ENCODE data around the gene PLEKHM3.
A peak's percentile ranks its signal among the peaks of the same experiment; 100 is the strongest.

Gene PLEKHM3

DNA sequence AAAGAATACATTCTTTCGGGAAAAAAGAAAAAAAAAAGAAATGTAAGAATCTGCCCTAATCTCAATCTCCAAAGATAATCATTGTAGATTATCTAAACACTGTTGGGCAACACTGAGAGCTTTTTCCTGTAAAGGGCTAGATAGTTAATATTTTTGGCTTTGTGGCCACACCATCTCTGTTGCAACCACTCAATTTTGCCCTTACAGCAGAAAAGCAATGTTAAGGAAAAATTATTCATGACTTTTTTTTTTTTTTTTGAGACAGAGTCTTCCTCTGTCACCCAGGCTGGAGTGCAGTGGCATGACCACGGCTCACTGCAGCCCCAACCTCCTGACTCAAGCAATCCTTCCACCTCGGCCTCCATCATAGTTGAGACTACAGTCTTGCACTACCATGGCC, 238.3 kb downstream of the PLEKHM3 start:
- no peak for DNase-seq (ENCODE audit: low spot score)
- TF ChIP-seq, protein P1, sequence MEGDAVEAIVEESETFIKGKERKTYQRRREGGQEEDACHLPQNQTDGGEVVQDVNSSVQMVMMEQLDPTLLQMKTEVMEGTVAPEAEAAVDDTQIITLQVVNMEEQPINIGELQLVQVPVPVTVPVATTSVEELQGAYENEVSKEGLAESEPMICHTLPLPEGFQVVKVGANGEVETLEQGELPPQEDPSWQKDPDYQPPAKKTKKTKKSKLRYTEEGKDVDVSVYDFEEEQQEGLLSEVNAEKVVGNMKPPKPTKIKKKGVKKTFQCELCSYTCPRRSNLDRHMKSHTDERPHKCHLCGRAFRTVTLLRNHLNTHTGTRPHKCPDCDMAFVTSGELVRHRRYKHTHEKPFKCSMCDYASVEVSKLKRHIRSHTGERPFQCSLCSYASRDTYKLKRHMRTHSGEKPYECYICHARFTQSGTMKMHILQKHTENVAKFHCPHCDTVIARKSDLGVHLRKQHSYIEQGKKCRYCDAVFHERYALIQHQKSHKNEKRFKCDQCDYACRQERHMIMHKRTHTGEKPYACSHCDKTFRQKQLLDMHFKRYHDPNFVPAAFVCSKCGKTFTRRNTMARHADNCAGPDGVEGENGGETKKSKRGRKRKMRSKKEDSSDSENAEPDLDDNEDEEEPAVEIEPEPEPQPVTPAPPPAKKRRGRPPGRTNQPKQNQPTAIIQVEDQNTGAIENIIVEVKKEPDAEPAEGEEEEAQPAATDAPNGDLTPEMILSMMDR (IDR thresholded peaks at IDR 0.05) = no peak
- Histone ChIP-seq H3K27ac (no peak overlapping the region), H3K4me3 (no peak overlapping the region)

DNA sequence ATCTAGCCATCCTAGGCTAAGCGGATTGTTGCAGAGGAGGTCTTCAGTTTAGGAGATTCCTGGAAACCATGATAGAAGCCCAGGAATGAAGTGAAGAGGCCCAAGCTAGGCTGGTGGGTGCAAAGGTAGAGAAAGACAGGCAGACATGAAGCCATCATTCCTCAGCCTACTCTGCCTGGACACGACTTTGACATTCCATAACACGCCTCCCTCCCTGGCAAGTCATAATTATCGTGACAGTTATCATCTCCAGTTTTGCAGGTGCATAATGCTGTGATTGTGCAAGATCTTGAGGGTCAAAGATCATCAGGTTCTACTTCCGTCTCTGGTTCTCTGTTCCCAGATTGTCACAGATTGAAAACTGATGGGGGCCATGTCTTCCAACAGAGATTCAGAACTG, 240.4 kb downstream of the PLEKHM3 start:
- DNase-seq (ENCODE audit: low spot score) = no peak
- no peak overlapping the region for H3K27ac ChIP-seq
- no peak overlapping the region for H3K4me3 ChIP-seq
- TF ChIP-seq, protein P1 (IDR thresholded peaks at IDR 0.05) = no peak

DNA sequence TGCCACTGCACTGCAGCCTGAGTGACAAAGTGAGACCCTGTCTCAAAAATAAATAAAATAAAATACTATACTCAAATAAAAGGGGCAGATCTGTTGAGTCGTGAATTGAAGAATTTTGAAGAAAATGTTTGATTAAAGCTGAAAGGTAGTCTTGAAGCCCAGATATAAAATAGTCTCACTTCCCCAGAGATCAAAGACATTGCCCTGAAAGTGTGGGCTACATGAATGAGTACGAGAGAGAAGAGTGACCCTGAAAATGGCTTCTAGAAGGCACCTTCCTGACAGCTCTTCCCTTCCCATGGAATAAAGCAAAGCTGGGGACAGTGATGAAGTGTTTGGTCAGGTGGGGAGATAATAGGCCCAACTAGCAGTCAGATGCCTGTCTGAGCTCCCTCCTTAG, 241.8 kb downstream of the PLEKHM3 start:
- H3K4me3 ChIP-seq = no peak overlapping the region
- H3K27ac ChIP-seq = no peak overlapping the region
- DNase-seq (ENCODE audit: low spot score) = no peak
- TF ChIP-seq, protein P1 (IDR thresholded peaks at IDR 0.05) = no peak

DNA sequence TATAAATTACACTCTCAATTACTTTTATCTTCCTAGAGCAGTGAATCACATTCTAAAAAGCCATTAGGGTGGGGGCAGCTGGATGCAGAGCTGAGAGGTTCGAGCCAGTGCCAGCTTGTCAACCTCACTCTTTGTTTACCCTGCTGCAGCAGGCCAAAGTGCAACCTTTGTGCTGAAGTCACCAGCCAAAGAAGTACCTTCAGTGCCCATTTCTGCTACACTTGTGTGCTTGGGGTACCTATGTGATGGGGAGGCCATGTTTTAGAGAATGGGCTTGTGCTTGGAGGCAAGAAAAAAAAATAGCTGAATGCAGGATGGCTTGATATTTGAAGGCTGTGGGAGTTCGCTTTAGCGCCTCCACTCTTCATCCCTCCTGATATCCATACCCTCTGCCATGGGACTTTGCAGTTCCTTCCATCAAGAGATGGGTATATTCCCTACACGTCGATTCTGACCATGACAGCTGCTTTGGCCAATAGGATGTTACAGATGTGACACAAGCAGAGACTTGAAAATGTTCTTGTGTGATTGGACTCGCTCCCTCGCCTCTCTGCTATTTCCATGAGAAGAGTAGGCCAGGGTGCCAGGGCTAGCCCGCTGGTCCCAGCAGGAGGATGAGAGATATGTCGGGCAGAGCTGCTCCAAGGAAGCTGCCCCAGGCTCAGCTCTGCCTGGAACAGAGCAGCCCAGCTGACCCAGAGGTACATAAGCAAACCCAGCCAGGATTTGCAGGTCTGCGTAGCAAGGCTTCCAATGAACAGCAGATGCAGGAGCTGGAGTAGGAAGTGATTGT, 242.9 kb downstream of the PLEKHM3 start:
- TF ChIP-seq, protein P1 (IDR thresholded peaks at IDR 0.05) = no peak
- H3K27ac ChIP-seq = no peak overlapping the region
- no peak overlapping the region for H3K4me3 ChIP-seq
- no peak for DNase-seq (ENCODE audit: low spot score)

DNA sequence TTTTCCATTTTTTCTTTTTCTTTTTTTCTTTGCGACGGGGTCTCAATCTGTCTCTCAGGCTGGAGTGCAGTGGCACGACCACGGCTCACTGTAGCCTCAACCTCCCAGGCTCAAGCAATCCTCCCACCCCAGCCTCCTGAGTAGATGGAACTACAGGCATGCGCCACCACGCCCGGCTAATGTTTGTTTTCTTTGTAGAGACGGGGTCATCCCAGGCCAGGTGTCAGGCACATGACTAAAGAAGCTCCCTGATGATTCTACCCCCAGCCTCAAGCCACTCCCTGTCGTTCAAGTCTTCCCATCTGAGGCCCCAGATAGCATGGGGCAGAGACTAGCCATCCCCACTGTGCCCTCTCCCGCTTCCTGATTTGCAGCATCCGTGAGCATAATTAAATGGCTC, 245.8 kb downstream of the PLEKHM3 start:
- no peak overlapping the region for H3K4me3 ChIP-seq
- DNase-seq (ENCODE audit: low spot score) = no peak
- H3K27ac ChIP-seq = no peak overlapping the region
- TF ChIP-seq, protein P1 (IDR thresholded peaks at IDR 0.05) = no peak

DNA sequence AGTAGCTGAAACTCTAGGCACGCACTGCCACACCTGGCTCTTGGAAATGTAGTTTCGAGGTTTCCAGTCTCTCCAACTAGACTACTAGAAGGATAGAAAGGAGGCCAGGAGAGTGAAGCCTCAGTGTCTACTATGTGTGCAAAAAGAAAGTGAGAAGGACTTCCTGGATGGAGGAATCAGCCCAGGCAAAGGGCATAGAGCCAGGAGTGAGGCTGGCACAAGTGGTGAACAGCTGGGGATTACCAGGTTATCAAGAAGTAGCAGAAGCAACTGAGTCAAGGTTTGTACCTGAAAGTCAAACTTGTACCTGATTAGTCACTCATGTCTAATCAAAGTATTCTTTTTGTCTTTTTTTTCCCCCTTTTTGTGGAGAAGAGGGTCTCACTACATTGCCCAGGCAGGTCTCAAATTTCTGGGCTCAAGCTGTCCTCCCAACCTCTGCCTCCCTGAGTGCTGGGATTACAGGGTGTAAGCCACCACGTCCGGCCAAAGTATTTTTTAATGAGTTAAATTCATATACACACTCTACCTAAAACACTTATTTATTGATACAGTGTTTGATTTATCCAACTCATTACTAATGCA, 246.9 kb downstream of the PLEKHM3 start:
- TF ChIP-seq, protein P1 (IDR thresholded peaks at IDR 0.05) = no peak
- H3K4me3 ChIP-seq = no peak overlapping the region
- DNase-seq (ENCODE audit: low spot score) = peak; percentile 35
- no peak overlapping the region for H3K27ac ChIP-seq

DNA sequence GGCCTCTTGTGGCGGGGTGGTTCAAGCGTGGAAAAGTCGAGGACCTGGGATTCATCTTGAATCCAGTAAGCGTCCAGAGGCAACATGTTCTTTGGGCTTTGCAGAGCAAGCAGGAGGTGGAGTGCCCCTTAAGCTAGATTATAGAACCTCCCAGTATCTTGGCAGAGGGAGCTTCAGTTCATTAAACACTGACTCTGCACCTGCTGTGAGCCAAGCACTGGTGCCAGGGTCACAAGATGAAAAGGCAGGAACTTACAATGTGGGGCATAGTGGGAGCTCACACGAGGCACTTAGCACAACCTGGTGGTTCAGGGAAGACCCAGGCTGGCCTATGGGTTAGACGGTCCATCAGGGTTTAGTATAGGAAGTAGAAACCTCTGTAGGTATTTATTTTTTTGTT, 248.2 kb downstream of the PLEKHM3 start:
- DNase-seq (ENCODE audit: low spot score) = peak; percentile 24
- no peak overlapping the region for H3K4me3 ChIP-seq
- H3K27ac ChIP-seq = no peak overlapping the region
- TF ChIP-seq, protein P1 (IDR thresholded peaks at IDR 0.05) = no peak

Measured in coronary artery (tissue), 2 donors.